ENCODE measurements around the gene ZBTB45. TPM values are rescaled to one million over a fixed set of nuclear protein-coding genes. Genes with fewer than 3 reads are reported as not detected.
"Not testable (repeated sequence)": the region's sequence is repeated elsewhere in the genome, so short reads cannot be mapped to it uniquely, and the experiment has no call there.

ZBTB45 gene
- total RNA-seq, 1 experiment from 2014 or later: 5.5 TPM

GRCh38 chr19:58549664-58550361, 30.2 kb upstream of the ZBTB45 start:
- no peak for DNase-seq
- H3K27me3 ChIP-seq: no peaks in the 10 kb centered on the region; the same call in 1 of the 2 replicates

GRCh38 chr19:58548859-58549663, 29.5 kb upstream of the ZBTB45 start:
- Histone ChIP-seq H3K27ac (no peak overlapping the region), H3K27me3 (no peaks in the 10 kb centered on the region; the same call in 1 of the 2 replicates), H3K4me1 (peaks cover 7% of the 10 kb centered on the region; the same call in 1 of the 2 replicates), H3K9me3 (replicated peaks) (no peaks in the 10 kb centered on the region), H3K4me3 (no peak overlapping the region), H3K36me3 (peaks cover 79% of the 10 kb centered on the region)
- DNase-seq: no peak

More at GRCh38 chr19:58549664-58550361, 30.2 kb upstream of the ZBTB45 start:
- no peaks in the 10 kb centered on the region for H3K9me3 ChIP-seq (replicated peaks)
- peaks cover 7% of the 10 kb centered on the region; the same call in 1 of the 2 replicates for H3K4me1 ChIP-seq
- H3K4me3 ChIP-seq: no peak overlapping the region
- H3K27ac ChIP-seq: no peak overlapping the region
- peaks cover 79% of the 10 kb centered on the region for H3K36me3 ChIP-seq

- H3K36me3 ChIP-seq: peaks cover 76% of the 10 kb centered on the region
- DNase-seq: no peak
- no peak overlapping the region for H3K4me3 ChIP-seq
- peaks cover 7% of the 10 kb centered on the region; the same call in 1 of the 2 replicates for H3K4me1 ChIP-seq
- H3K27ac ChIP-seq: no peak overlapping the region
- no peaks in the 10 kb centered on the region for H3K9me3 ChIP-seq (replicated peaks)
- no peaks in the 10 kb centered on the region; the same call in 1 of the 2 replicates for H3K27me3 ChIP-seq
These were observed 28.0 kb upstream of the ZBTB45 start for GRCh38 chr19:58547323-58548312.

GRCh38 chr19:58546019-58546530, 26.5 kb upstream of the ZBTB45 start:
- no peak overlapping the region for H3K27ac ChIP-seq
- peaks cover 62% of the 10 kb centered on the region for H3K36me3 ChIP-seq
- no peaks in the 10 kb centered on the region; the same call in 1 of the 2 replicates for H3K27me3 ChIP-seq
- peak overlapping the region; percentile 99 for H3K4me3 ChIP-seq
- H3K4me1 ChIP-seq: peaks cover 7% of the 10 kb centered on the region; the same call in 1 of the 2 replicates
- H3K9me3 ChIP-seq (replicated peaks): no peaks in the 10 kb centered on the region
- no peak for DNase-seq

GRCh38 chr19:58545286-58546018, 25.8 kb upstream of the ZBTB45 start:
- H3K9me3 ChIP-seq (replicated peaks): no peaks in the 10 kb centered on the region
- no peaks in the 10 kb centered on the region; the same call in 1 of the 2 replicates for H3K27me3 ChIP-seq
- DNase-seq: no peak
- peak overlapping the region; percentile 99 for H3K4me3 ChIP-seq
- no peak overlapping the region; the same call in 1 of the 2 replicates for H3K27ac ChIP-seq
- H3K36me3 ChIP-seq: peaks cover 56% of the 10 kb centered on the region
- H3K4me1 ChIP-seq: peaks cover 7% of the 10 kb centered on the region; the same call in 1 of the 2 replicates

- Histone ChIP-seq H3K36me3 (peaks cover 49% of the 10 kb centered on the region), H3K4me3 (peak overlapping the region; percentile 99), H3K27ac (peak overlapping the region; percentile 75), H3K27me3 (no peaks in the 10 kb centered on the region; the same call in 1 of the 2 replicates), H3K9me3 (replicated peaks) (no peaks in the 10 kb centered on the region), H3K4me1 (peaks cover 7% of the 10 kb centered on the region; the same call in 1 of the 2 replicates)
- peak in 1 of 2 experiments; percentile 63 for DNase-seq
These were observed 25.1 kb upstream of the ZBTB45 start for GRCh38 chr19:58544591-58545285.

- Histone ChIP-seq H3K9me3 (replicated peaks) (no peaks in the 10 kb centered on the region), H3K4me3 (peak within 1 kb of the TSS; percentile 99), H3K36me3 (peaks cover 41% of the 10 kb centered on the region), H3K4me1 (peaks cover 7% of the 10 kb centered on the region; the same call in 1 of the 2 replicates), H3K27me3 (no peaks in the 10 kb centered on the region; the same call in 1 of the 2 replicates), H3K27ac (peak within 1 kb of the TSS; percentile 75)
- peak; percentile 99 for DNase-seq
These were observed 24.4 kb upstream of the ZBTB45 start, which contains the start of gene TRIM28 for GRCh38 chr19:58543826-58544590. Gene TRIM28 (plus strand): TSS chr19:58544064. CDS start chr19:58544758, 694 bp downstream.

GRCh38 chr19:58542641-58543372, 23.2 kb upstream of the ZBTB45 start:
- not testable (repeated sequence) for H3K27me3 ChIP-seq; DNase-seq; H3K4me1 ChIP-seq; H3K9me3 ChIP-seq (replicated peaks); H3K27ac ChIP-seq
- Histone ChIP-seq H3K36me3 (peaks cover 29% of the 10 kb centered on the region), H3K4me3 (peak overlapping the region; percentile 99)

- DNase-seq; H3K36me3 ChIP-seq; H3K4me1 ChIP-seq; H3K27me3 ChIP-seq; H3K27ac ChIP-seq; H3K9me3 ChIP-seq (replicated peaks); H3K4me3 ChIP-seq: not testable (repeated sequence)
These were observed 19.6 kb upstream of the ZBTB45 start for GRCh38 chr19:58539169-58539559.

- DNase-seq: no peak
- Histone ChIP-seq H3K4me3 (no peak overlapping the region), H3K4me1 (no peaks in the 10 kb centered on the region)
These were observed 18.9 kb upstream of the ZBTB45 start for GRCh38 chr19:58538257-58539168.

More at GRCh38 chr19:58538257-58539168, 18.9 kb upstream of the ZBTB45 start:
- Histone ChIP-seq H3K36me3 (no peaks in the 10 kb centered on the region), H3K27me3 (no peaks in the 10 kb centered on the region), H3K9me3 (replicated peaks) (no peaks in the 10 kb centered on the region), H3K27ac (no peak overlapping the region)
